Measurements from ENCODE around the gene SPTLC3. TPM values are rescaled to one million over a fixed set of nuclear protein-coding genes. Genes with fewer than 3 reads are reported as not detected.

The SPTLC3 gene
- total RNA-seq, 2 experiments from 2014 or later = 0.38 to 0.59 TPM

DNA sequence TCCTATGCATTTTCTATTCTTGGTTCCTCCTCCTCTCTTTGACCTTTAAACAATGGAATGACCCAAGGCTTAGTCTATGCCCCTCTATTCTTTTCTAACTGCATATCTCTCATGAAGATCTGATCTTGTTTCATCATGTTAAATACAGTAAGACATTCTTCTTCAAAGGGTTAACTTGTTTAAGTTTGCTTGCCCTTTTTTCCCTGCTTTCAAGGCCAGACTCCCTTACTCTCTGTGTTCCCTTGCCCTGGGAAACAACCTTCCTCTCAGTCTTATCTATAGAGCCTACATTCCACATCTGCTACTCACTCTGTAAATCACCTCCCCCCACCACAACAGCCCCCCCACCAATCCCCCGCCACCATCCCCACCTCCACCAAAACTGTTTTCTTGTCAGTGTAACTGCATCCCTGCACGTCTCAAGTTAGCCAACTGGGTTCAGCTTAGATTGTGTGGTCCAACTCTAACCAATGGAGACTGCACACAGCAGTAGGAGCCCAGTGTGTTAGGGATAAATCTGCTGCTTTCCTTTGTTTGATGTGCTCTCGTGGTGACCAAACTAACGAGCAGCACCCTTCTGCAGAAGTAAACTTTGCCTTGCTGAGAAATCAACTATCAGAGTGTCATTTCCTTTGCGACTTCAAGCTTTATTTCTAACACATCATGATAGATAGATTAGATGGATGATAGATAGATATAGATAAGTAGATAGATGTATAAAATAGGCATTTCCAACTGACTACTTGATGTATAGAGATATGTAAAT, 12.6 kb downstream of the SPTLC3 start:
- Mint-ChIP-seq H3K27me3 (no peaks in the 10 kb centered on the region), H3K27ac (no peak overlapping the region), H3K4me3 (no peak overlapping the region), H3K36me3 (ENCODE audit: low read depth) (peaks cover 10% of the 10 kb centered on the region), H3K4me1 (ENCODE audit: low read depth) (no peaks in the 10 kb centered on the region), H3K9me3 (peaks cover 12% of the 10 kb centered on the region)
- no peak overlapping the region for H3K4me3 ChIP-seq (ENCODE audit: low read length)
- H3K9me3 ChIP-seq (ENCODE audit: control insufficient read depth in 1 of 2, insufficient read depth in 1 of 2, low read length in 2 of 2) = peaks cover 4 to 8% of the 10 kb centered on the region in 2 experiments
- ATAC-seq (ENCODE audit: poor library complexity) (no peak), DNase-seq (no peak)
- CTCF ChIA-PET = no interaction called here
- no peaks in the 10 kb centered on the region for H3K4me1 ChIP-seq (ENCODE audit: insufficient read depth, low read length)
- no peak overlapping the region for H3K27ac ChIP-seq (ENCODE audit: low read depth in 1 of 2, low read length in 2 of 2)
- intact Hi-C loops (cut with DNase I, micrococcal nuclease) = no loop called here
- POLR2A ChIA-PET = no interaction called here
- TF ChIP-seq, protein P1, sequence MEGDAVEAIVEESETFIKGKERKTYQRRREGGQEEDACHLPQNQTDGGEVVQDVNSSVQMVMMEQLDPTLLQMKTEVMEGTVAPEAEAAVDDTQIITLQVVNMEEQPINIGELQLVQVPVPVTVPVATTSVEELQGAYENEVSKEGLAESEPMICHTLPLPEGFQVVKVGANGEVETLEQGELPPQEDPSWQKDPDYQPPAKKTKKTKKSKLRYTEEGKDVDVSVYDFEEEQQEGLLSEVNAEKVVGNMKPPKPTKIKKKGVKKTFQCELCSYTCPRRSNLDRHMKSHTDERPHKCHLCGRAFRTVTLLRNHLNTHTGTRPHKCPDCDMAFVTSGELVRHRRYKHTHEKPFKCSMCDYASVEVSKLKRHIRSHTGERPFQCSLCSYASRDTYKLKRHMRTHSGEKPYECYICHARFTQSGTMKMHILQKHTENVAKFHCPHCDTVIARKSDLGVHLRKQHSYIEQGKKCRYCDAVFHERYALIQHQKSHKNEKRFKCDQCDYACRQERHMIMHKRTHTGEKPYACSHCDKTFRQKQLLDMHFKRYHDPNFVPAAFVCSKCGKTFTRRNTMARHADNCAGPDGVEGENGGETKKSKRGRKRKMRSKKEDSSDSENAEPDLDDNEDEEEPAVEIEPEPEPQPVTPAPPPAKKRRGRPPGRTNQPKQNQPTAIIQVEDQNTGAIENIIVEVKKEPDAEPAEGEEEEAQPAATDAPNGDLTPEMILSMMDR (IDR thresholded peaks at IDR 0.05) = no peak
- H3K27me3 ChIP-seq (ENCODE audit: control insufficient read depth in 1 of 2, insufficient read depth in 2 of 2, low read length in 2 of 2) = no peaks in the 10 kb centered on the region
- no peaks in the 10 kb centered on the region for H3K36me3 ChIP-seq (ENCODE audit: insufficient read depth, low read length)

DNA sequence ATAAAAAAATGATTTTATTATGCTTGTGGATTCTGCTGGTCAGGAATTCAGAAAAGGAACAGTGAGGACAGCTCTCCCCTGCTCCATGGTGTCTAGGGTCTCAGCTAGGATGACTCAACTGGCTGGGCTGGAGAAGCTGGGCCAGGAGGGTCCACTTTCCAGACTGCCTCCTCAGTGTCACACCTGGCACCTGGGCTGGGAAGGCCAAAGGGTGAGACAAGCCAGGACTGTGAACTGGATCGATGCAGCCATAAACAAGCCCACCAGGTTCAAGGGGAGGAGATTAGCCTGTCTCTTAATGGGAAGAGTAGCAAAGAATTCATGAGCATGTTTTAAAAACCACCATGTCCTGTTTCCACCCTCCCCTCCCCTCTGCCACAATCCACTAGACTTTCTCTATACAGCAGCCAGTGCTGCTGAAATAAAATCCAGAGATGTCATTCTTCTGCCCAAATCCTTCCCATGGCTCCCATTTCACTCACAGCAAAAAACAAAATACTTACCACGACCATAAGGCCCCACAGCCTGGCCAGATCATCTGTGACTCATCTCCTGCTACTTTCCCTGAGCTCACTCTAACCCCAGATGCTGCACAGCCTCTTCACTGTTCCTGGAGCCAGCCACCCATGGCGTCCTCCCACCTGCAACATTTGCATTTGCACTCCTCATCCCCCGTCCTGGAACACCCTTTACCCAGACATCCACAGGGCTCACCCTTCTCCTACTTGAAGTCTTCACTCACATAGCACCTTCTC, 13.8 kb downstream of the SPTLC3 start:
- Mint-ChIP-seq H3K36me3 (ENCODE audit: low read depth) (peaks cover 10% of the 10 kb centered on the region), H3K9me3 (peaks cover 12% of the 10 kb centered on the region), H3K4me3 (no peak overlapping the region), H3K27ac (no peak overlapping the region), H3K4me1 (ENCODE audit: low read depth) (no peaks in the 10 kb centered on the region), H3K27me3 (no peaks in the 10 kb centered on the region)
- H3K27ac ChIP-seq (ENCODE audit: low read depth in 1 of 2, low read length in 2 of 2) = no peak overlapping the region
- POLR2A ChIA-PET = no interaction called here
- H3K9me3 ChIP-seq (ENCODE audit: control insufficient read depth in 1 of 2, insufficient read depth in 1 of 2, low read length in 2 of 2) = peaks cover 4 to 8% of the 10 kb centered on the region in 2 experiments
- no peaks in the 10 kb centered on the region for H3K4me1 ChIP-seq (ENCODE audit: insufficient read depth, low read length)
- intact Hi-C loops (cut with DNase I, micrococcal nuclease) = no loop called here
- no peaks in the 10 kb centered on the region for H3K36me3 ChIP-seq (ENCODE audit: insufficient read depth, low read length)
- no peak overlapping the region for H3K4me3 ChIP-seq (ENCODE audit: low read length)
- no peak for ATAC-seq (ENCODE audit: poor library complexity)
- no peaks in the 10 kb centered on the region for H3K27me3 ChIP-seq (ENCODE audit: control insufficient read depth in 1 of 2, insufficient read depth in 2 of 2, low read length in 2 of 2)
- TF ChIP-seq, protein P1 (IDR thresholded peaks at IDR 0.05) = no peak
- CTCF ChIA-PET = no interaction called here
- no peak for DNase-seq

DNA sequence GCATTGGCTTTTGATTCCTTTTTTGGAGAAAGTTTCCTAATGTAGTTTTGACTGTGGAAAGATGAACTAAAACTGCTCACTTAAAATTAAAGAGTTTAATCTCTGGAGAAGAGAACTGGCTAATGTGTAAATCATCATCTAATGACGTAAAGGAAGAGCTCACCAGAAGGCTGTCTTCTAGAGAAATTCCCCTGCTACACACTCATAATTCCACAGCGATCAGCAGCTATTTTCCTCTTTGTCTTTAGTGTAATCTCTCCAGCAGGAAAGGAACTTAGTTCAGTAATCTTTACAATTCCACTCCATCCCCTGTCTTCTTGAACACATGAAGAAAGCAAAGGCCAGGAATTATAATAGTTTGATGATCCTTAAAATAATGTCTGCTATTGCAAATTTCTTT, 15.8 kb downstream of the SPTLC3 start:
- ChIA-PET CTCF (no interaction called here), POLR2A (no interaction called here)
- intact Hi-C loops (cut with DNase I, micrococcal nuclease) = no loop called here
- TF ChIP-seq, protein P1 (IDR thresholded peaks at IDR 0.05) = no peak
- H3K4me3 ChIP-seq (ENCODE audit: low read length) = no peak overlapping the region
- no peak for ATAC-seq (ENCODE audit: poor library complexity)
- Mint-ChIP-seq H3K27ac (no peak overlapping the region), H3K4me1 (ENCODE audit: low read depth) (no peaks in the 10 kb centered on the region), H3K9me3 (peaks cover 7% of the 10 kb centered on the region), H3K4me3 (no peak overlapping the region), H3K36me3 (ENCODE audit: low read depth) (peaks cover 10% of the 10 kb centered on the region), H3K27me3 (no peaks in the 10 kb centered on the region)
- no peaks in the 10 kb centered on the region for H3K4me1 ChIP-seq (ENCODE audit: insufficient read depth, low read length)
- DNase-seq = no peak
- H3K27ac ChIP-seq (ENCODE audit: low read depth in 1 of 2, low read length in 2 of 2) = no peak overlapping the region
- no peaks in the 10 kb centered on the region for H3K27me3 ChIP-seq (ENCODE audit: control insufficient read depth in 1 of 2, insufficient read depth in 2 of 2, low read length in 2 of 2)
- H3K9me3 ChIP-seq (ENCODE audit: control insufficient read depth in 1 of 2, insufficient read depth in 1 of 2, low read length in 2 of 2) = peaks cover 4 to 8% of the 10 kb centered on the region in 2 experiments
- H3K36me3 ChIP-seq (ENCODE audit: insufficient read depth, low read length) = no peaks in the 10 kb centered on the region

Measured in CD4-positive, alpha-beta T cell (primary cell).